HCT116 (cell line): ENCODE results near the gene WLS. TPM values are rescaled to one million over a fixed set of nuclear protein-coding genes. Genes with fewer than 3 reads are reported as not detected.

Experiments used
- ATAC-seq: fragments of 200-7000 bp; cut with Tn5 transposase; 2 replicates; pipeline ENCODE4 v1.9.1; 2020; ENCODE audit warnings: mild to moderate bottlenecking, moderate library complexity
- BruUV-seq: library from RNA; stranded (reverse); fragments of 400-500 nt; replicated peaks from 2 replicates; lab custom pipeline; 2021; lab: Mats Ljungman, UMichigan
- CTCF ChIA-PET: fragments of 300-600 bp; sonication (Branson Sonifier 250); formaldehyde crosslinking; loops from one replicate; lab custom pipeline; 2021; ENCODE audit warnings: antibody characterized with exemption; lab: Charles Lee
- POLR2A ChIA-PET: fragments of 300-600, 350-600 bp; sonication (Branson Sonifier 250); formaldehyde crosslinking; loops from one replicate; lab custom pipeline; 2021; ENCODE audit warnings: antibody characterized with exemption; lab: Charles Lee
- RAD21 ChIA-PET, 2 experiments: fragments of 300-600 bp; sonication (Branson Sonifier 250); formaldehyde crosslinking; loops; one replicate each; lab custom pipeline; 2023; ENCODE audit warnings: low total read pairs in 2 of 2; ENCODE audit not compliant: uncharacterized antibody in 2 of 2, unreplicated experiment in 2 of 2, low non-redundant PET in 1 of 2; lab: Charles Lee
- DNase-seq: peaks from one replicate; pipeline ENCODE4 v3.0.0-alpha.2; 2010; ENCODE audit warnings: low read depth, low spot score
- H2AFZ ChIP-seq: fragments of 200-600 bp; shearing (Covaris generic), sonication (generic); 2 replicates; pipeline ENCODE4 v1.6.1; 2017; ENCODE audit warnings: low read depth, mixed run types, mixed read lengths, antibody characterized with exemption, low read length; ENCODE audit not compliant: poor library complexity, severe bottlenecking
- H3K27ac ChIP-seq: 2 replicates; pipeline ENCODE4 v1.5.1; 2012; ENCODE audit warnings: low read depth, low read length
- H3K27me3 ChIP-seq: fragments of 200-600 bp; sonication (generic); 2 replicates; pipeline ENCODE4 v1.6.1; 2016; ENCODE audit warnings: mixed run types, low read length, mixed read lengths; ENCODE audit not compliant: insufficient read depth
- H3K36me3 ChIP-seq, 2 experiments: fragments of 200-500 bp in 1 of 2; fragments of 200-600 bp in 1 of 2; sonication (Bioruptor generic) in 1 of 2; sonication (generic) in 1 of 2; 2 replicates each; pipeline versions ENCODE4 v1.5.1 to v1.6.1; 2014 to 2016; ENCODE audit warnings: low read length in 2 of 2, inconsistent platforms in 1 of 2, mixed read lengths in 1 of 2, mixed run types in 1 of 2; ENCODE audit not compliant: insufficient read depth in 2 of 2, control insufficient read depth in 1 of 2
- H3K4me1 ChIP-seq, 2 experiments: fragments of 200-600 bp in 1 of 2; sonication (generic) in 1 of 2; 2 replicates each; pipeline versions ENCODE4 v1.5.1 to v1.6.1; 2012 to 2017; ENCODE audit warnings: low read length in 2 of 2, inconsistent platforms in 1 of 2, mild to moderate bottlenecking in 1 of 2, mixed read lengths in 1 of 2, mixed run types in 1 of 2, moderate library complexity in 1 of 2; ENCODE audit not compliant: insufficient read depth in 2 of 2, control insufficient read depth in 1 of 2
- H3K4me2 ChIP-seq: fragments of 200-600 bp; sonication (generic); 2 replicates; pipeline ENCODE4 v1.6.1; 2017; ENCODE audit warnings: mixed run types, low read length, mixed read lengths
- H3K4me3 ChIP-seq, 2 experiments: fragments of 200-600 bp in 1 of 2; sonication (generic) in 1 of 2; replicated peaks in 1 of 2; 2 replicates each; pipeline ENCODE4 v1.5.1; 2011 to 2016; ENCODE audit warnings: low read length in 2 of 2, control low read depth in 1 of 2, low read depth in 1 of 2, mild to moderate bottlenecking in 1 of 2, mixed read lengths in 1 of 2, mixed run types in 1 of 2
- H3K79me2 ChIP-seq: fragments of 200-600 bp; sonication (generic); 2 replicates; pipeline ENCODE4 v1.6.1; 2017; ENCODE audit warnings: mild to moderate bottlenecking, mixed run types, low read length, moderate library complexity, mixed read lengths; ENCODE audit not compliant: insufficient read depth
- H3K9ac ChIP-seq: fragments of 200-600 bp; sonication (generic); 2 replicates; pipeline ENCODE4 v1.6.1; 2016; ENCODE audit warnings: low read length, mixed read lengths
- H3K9me2 ChIP-seq: fragments of 200-600 bp; sonication (generic), shearing (Covaris generic); 2 replicates; pipeline ENCODE4 v1.6.1; 2017; ENCODE audit warnings: mixed run types, mild to moderate bottlenecking, moderate library complexity; ENCODE audit not compliant: insufficient read depth
- H3K9me3 ChIP-seq, 2 experiments: fragments of 200-500 bp in 1 of 2; fragments of 200-600 bp in 1 of 2; sonication (Bioruptor generic) in 1 of 2; sonication (generic) in 1 of 2; 2 replicates each; pipeline ENCODE4 v1.6.1; 2014 to 2017; ENCODE audit warnings: low read length in 2 of 2, mixed read lengths in 2 of 2, inconsistent platforms in 1 of 2, low read depth in 1 of 2, mild to moderate bottlenecking in 1 of 2, mixed run types in 1 of 2, moderate library complexity in 1 of 2; ENCODE audit not compliant: control insufficient read depth in 1 of 2, insufficient read depth in 1 of 2
- H4K20me1 ChIP-seq: fragments of 200-600 bp; sonication (generic), shearing (Covaris generic); 2 replicates; pipeline ENCODE4 v1.6.1; 2017; ENCODE audit warnings: mixed run types, mild to moderate bottlenecking, moderate library complexity; ENCODE audit not compliant: insufficient read depth
- ATF3 ChIP-seq: IDR thresholded peaks from 2 replicates; pipeline ENCODE4 v1.6.1; 2012
- EGR1 ChIP-seq: IDR thresholded peaks from 2 replicates; pipeline ENCODE4 v1.6.1; 2012; ENCODE audit warnings: low read depth
- EZH2phosphoT487 ChIP-seq: fragments of 200-600 bp; IDR thresholded peaks from 2 replicates; pipeline ENCODE4 v1.6.1; 2018; ENCODE audit warnings: antibody characterized with exemption, borderline replicate concordance
- JUND ChIP-seq: IDR thresholded peaks from 2 replicates; pipeline ENCODE4 v1.6.1; 2012
- MAX ChIP-seq: IDR thresholded peaks from 2 replicates; pipeline ENCODE4 v1.6.1; 2012
- POLR2A ChIP-seq: IDR thresholded peaks from 2 replicates; pipeline ENCODE4 v1.7.0; 2011; ENCODE audit warnings: borderline replicate concordance; ENCODE audit not compliant: insufficient read depth, insufficient read length; ENCODE audit errors: extremely low read depth
- SIN3A ChIP-seq: IDR thresholded peaks from 2 replicates; pipeline ENCODE4 v1.6.1; 2012; ENCODE audit warnings: low read depth
- TCF7L2 ChIP-seq: IDR thresholded peaks from 2 replicates; pipeline ENCODE4 v1.7.0; 2011; ENCODE audit warnings: borderline replicate concordance, inconsistent platforms; ENCODE audit not compliant: insufficient read depth, insufficient read length; ENCODE audit errors: extremely low read depth
- ZBTB33 ChIP-seq: IDR thresholded peaks from 2 replicates; pipeline ENCODE4 v1.6.1; 2011; ENCODE audit warnings: mild to moderate bottlenecking, low read length, moderate library complexity; ENCODE audit not compliant: insufficient replicate concordance; ENCODE audit errors: extremely low read depth
- ZFX ChIP-seq: fragments of 450-650 bp; IDR thresholded peaks from 2 replicates; pipeline ENCODE4 v1.6.1; 2017
- ZNF274 ChIP-seq: fragments of 200-500 bp; sonication (Bioruptor generic); IDR thresholded peaks from 2 replicates; pipeline ENCODE4 v1.6.1; 2014; ENCODE audit warnings: mild to moderate bottlenecking, low read depth, low read length, inconsistent platforms
- intact Hi-C: fragments of 100-400 bp; cut with micrococcal nuclease; formaldehyde crosslinking; loops from 2 replicates; pipeline ENCODE4 v1.10.0; 2022
- total RNA-seq: library from RNA; stranded (reverse); gene quantifications from one replicate; pipeline ENCODE4 v1.2.1, GENCODE V29; 2021; ENCODE audit not compliant: unreplicated experiment

Gene WLS
- total RNA-seq, 1 experiment from 2014 or later: 38.0 TPM

- no peak for TF ChIP-seq ZFX
Measured at GRCh38 chr1:68188644-68189340, 43.5 kb downstream of the WLS start (continued).

GRCh38 chr1:68188060-68188538 lies 44.2 kb downstream of the WLS start:
- Histone ChIP-seq H3K9me3 (no peaks in the 10 kb centered on the region), H3K27ac (no peak overlapping the region), H4K20me1 (no peaks in the 10 kb centered on the region), H3K9ac (no peak overlapping the region), H3K27me3 (no peaks in the 10 kb centered on the region), H3K36me3 (peaks cover 3 to 4% of the 10 kb centered on the region in 2 experiments; a peak in 3 of 4 replicates), H3K4me1 (peaks cover 0 to 12% of the 10 kb centered on the region in 2 experiments; a peak in 2 of 4 replicates), H2AFZ (no peak overlapping the region), H3K9me2 (no peaks in the 10 kb centered on the region), H3K4me2 (no peak overlapping the region), H3K4me3 (no peak overlapping the region), H3K79me2 (no peaks in the 10 kb centered on the region)
- intact Hi-C loops: no loop called here
- BruUV-seq: no TSS peak
- CTCF ChIA-PET: no interaction called here
- POLR2A ChIA-PET: no interaction called here
- ATAC-seq (no peak), DNase-seq (no peak)
- TF ChIP-seq TCF7L2 (no peak), ZFX (no peak), JUND (no peak), EGR1 (no peak), MAX (no peak), ATF3 (no peak), POLR2A (no peak), ZNF274 (no peak), EZH2phosphoT487 (no peak), SIN3A (no peak), ZBTB33 (no peak)
- RAD21 ChIA-PET: no interaction called here
